Tibial artery (tissue), 4 donors: ENCODE measurements around the gene TMEM54.

Experiments used
- DNase-seq, 2 donors: peaks; one replicate each; pipeline ENCODE4 v3.0.0-alpha.2; 2019
- H3K27ac ChIP-seq, 2 donors: fragments of 200-600 bp; sonication (generic) in 1 of 2; 1 replicate in 1 of 2; 2 replicates in 1 of 2; pipeline ENCODE4 v1.5.1; 2018 to 2019; ENCODE audit warnings: mild to moderate bottlenecking in 1 of 2
- H3K27me3 ChIP-seq, 2 donors: fragments of 200-600 bp; sonication (generic) in 1 of 2; one replicate each; pipeline versions ENCODE4 v1.5.1 to v1.6.0; 2016 to 2019
- H3K36me3 ChIP-seq, 3 donors: fragments of 200-600 bp; sonication (generic) in 2 of 3; one replicate each; pipeline ENCODE4 v1.5.1; 2016 to 2019; ENCODE audit warnings: mild to moderate bottlenecking in 2 of 3
- H3K4me1 ChIP-seq, 4 donors: fragments of 200-600 bp; sonication (generic) in 2 of 4; 1 replicate in 3 of 4; 2 replicates in 1 of 4; pipeline ENCODE4 v1.5.1; 2016 to 2019
- H3K4me3 ChIP-seq, 2 donors: fragments of 200-600 bp; sonication (generic) in 1 of 2; 1 replicate in 1 of 2; 2 replicates in 1 of 2; pipeline ENCODE4 v1.5.1; 2018 to 2019; ENCODE audit warnings: mild to moderate bottlenecking in 2 of 2
- H3K9me3 ChIP-seq, 3 donors: fragments of 200-600 bp; sonication (generic) in 1 of 3; one replicate each; pipeline ENCODE4 v1.5.1; 2016 to 2019
- CTCF ChIP-seq, 2 experiments: fragments of 200-600 bp in 1 of 2; fragments of 450-650 bp in 1 of 2; IDR thresholded peaks; one replicate each; pipeline ENCODE4 v1.5.1; 2017 to 2019; ENCODE audit warnings: antibody characterized with exemption in 2 of 2, mild to moderate bottlenecking in 1 of 2, moderate library complexity in 1 of 2
- intact Hi-C: fragments of 100-400 bp; cut with DNase I; formaldehyde crosslinking; loops from one replicate; pipeline ENCODE4 v1.15.0; 2023; ENCODE audit warnings: low total_unique reads

Gene TMEM54

GRCh38 chr1:32871364-32872191 is 29.6 kb downstream of the TMEM54 start:
- peak; percentile 22 to 63 for DNase-seq
- intact Hi-C loops, result loop anchor here (5.0 kb wide), 2 partner anchors 44 to 159 kb away; no protein-coding TSS in a partner anchor
- no peaks in the 10 kb centered on the region for H3K36me3 ChIP-seq

GRCh38 chr1:32870615-32871363 is 30.4 kb downstream of the TMEM54 start, which contains the start of gene FNDC5:
FNDC5 (minus strand) TSS chr1:32870912.
- Histone ChIP-seq H3K9me3 (no peaks in the 10 kb centered on the region), H3K27ac (peak within 1 kb of the TSS; percentile 31 to 42), H3K36me3 (no peaks in the 10 kb centered on the region), H3K4me3 (peak within 1 kb of the TSS; percentile 49 to 59), H3K27me3 (peaks cover 0 to 6% of the 10 kb centered on the region in 2 donors), H3K4me1 (peaks cover 0 to 36% (median 28%) of the 10 kb centered on the region in 4 donors)
- intact Hi-C loops, result loop anchor here (5.0 kb wide), 2 partner anchors 43 to 158 kb away; no protein-coding TSS in a partner anchor
- peak in 1 of 2 donors; percentile 63 for DNase-seq
- TF ChIP-seq CTCF (IDR thresholded peaks at IDR 0.05), result no peak

More at GRCh38 chr1:32871364-32872191, 29.6 kb downstream of the TMEM54 start:
- Histone ChIP-seq H3K9me3 (no peaks in the 10 kb centered on the region), H3K4me3 (peak overlapping the region; percentile 49 to 59), H3K27ac (peak overlapping the region; percentile 31 to 42), H3K27me3 (peaks cover 0 to 9% of the 10 kb centered on the region in 2 donors), H3K4me1 (peaks cover 0 to 33% (median 28%) of the 10 kb centered on the region in 4 donors)
- TF ChIP-seq CTCF (IDR thresholded peaks at IDR 0.05), result no peak

- H3K27me3 ChIP-seq, result peaks cover 0 to 3% of the 10 kb centered on the region in 2 donors
- H3K4me1 ChIP-seq, result peaks cover 0 to 43% (median 35%) of the 10 kb centered on the region in 4 donors
- peak overlapping the region; percentile 49 to 59 for H3K4me3 ChIP-seq
- intact Hi-C loops, result loop anchor here (5.0 kb wide), 2 partner anchors 43 to 158 kb away; no protein-coding TSS in a partner anchor
- peak in 1 of 2 donors; percentile 62 for DNase-seq
- peak overlapping the region in 1 of 2 donors; percentile 26 for H3K27ac ChIP-seq
- no peaks in the 10 kb centered on the region for H3K9me3 ChIP-seq
- no peak for TF ChIP-seq CTCF (IDR thresholded peaks at IDR 0.05)
- H3K36me3 ChIP-seq, result no peaks in the 10 kb centered on the region
Measured at GRCh38 chr1:32869923-32870614, 31.1 kb downstream of the TMEM54 start.

GRCh38 chr1:32868806-32869455 is 32.3 kb downstream of the TMEM54 start:
- no peak overlapping the region for H3K27ac ChIP-seq
- no peak for DNase-seq
- H3K4me1 ChIP-seq, result peaks cover 0 to 55% (median 45%) of the 10 kb centered on the region in 4 donors
- no peaks in the 10 kb centered on the region for H3K27me3 ChIP-seq
- intact Hi-C loops, result no loop called here
- TF ChIP-seq CTCF (IDR thresholded peaks at IDR 0.05), result no peak
- no peak overlapping the region for H3K4me3 ChIP-seq
- H3K9me3 ChIP-seq, result no peaks in the 10 kb centered on the region
- H3K36me3 ChIP-seq, result no peaks in the 10 kb centered on the region

GRCh38 chr1:32868085-32868484 is 33.1 kb downstream of the TMEM54 start:
- DNase-seq, result no peak
- TF ChIP-seq CTCF (IDR thresholded peaks at IDR 0.05), result no peak

More at GRCh38 chr1:32868085-32868484, 33.1 kb downstream of the TMEM54 start:
- Histone ChIP-seq H3K4me3 (no peak overlapping the region), H3K4me1 (peaks cover 0 to 63% (median 52%) of the 10 kb centered on the region in 4 donors), H3K36me3 (no peaks in the 10 kb centered on the region), H3K27ac (no peak overlapping the region), H3K9me3 (no peaks in the 10 kb centered on the region), H3K27me3 (no peaks in the 10 kb centered on the region)
- intact Hi-C loops, result no loop called here
